ENCODE results near the gene UGT1A5. TPM values are rescaled to one million over a fixed set of nuclear protein-coding genes. Genes with fewer than 3 reads are reported as not detected.

UGT1A5 gene
- total RNA-seq, 4 donors from 2014 or later, result 7.2 to 24.2 (median 15.0) TPM; not detected in 1

- H3K4me1 ChIP-seq, result no peaks in the 10 kb centered on the region
- no peak for DNase-seq
- no peaks in the 10 kb centered on the region for H3K9me3 ChIP-seq
- H3K27me3 ChIP-seq, result no peaks in the 10 kb centered on the region
- no peak overlapping the region for H3K4me3 ChIP-seq
- TF ChIP-seq POLR2A (IDR thresholded peaks at IDR 0.05) (no peak), CTCF (IDR thresholded peaks at IDR 0.05) (no peak)
- H3K27ac ChIP-seq, result no peak overlapping the region
- no peaks in the 10 kb centered on the region for H3K36me3 ChIP-seq
Measured at GRCh38 chr2:233779722-233780121, 67.0 kb downstream of the UGT1A5 start.

- H3K27me3 ChIP-seq, result no peaks in the 10 kb centered on the region
- no peak overlapping the region for H3K4me3 ChIP-seq
- H3K36me3 ChIP-seq, result no peaks in the 10 kb centered on the region
- no peak overlapping the region for H3K27ac ChIP-seq
- no peaks in the 10 kb centered on the region for H3K9me3 ChIP-seq
- DNase-seq, result no peak
- no peaks in the 10 kb centered on the region for H3K4me1 ChIP-seq
- TF ChIP-seq CTCF (IDR thresholded peaks at IDR 0.05), result no peak
- no peak for TF ChIP-seq POLR2A (IDR thresholded peaks at IDR 0.05)
Measured at GRCh38 chr2:233780771-233781170, 68.1 kb downstream of the UGT1A5 start.

- H3K4me3 ChIP-seq, result no peak overlapping the region
- H3K27ac ChIP-seq, result no peak overlapping the region
- no peaks in the 10 kb centered on the region for H3K27me3 ChIP-seq
- no peaks in the 10 kb centered on the region for H3K9me3 ChIP-seq
- H3K36me3 ChIP-seq, result no peaks in the 10 kb centered on the region
- TF ChIP-seq POLR2A (IDR thresholded peaks at IDR 0.05) (no peak), CTCF (IDR thresholded peaks at IDR 0.05) (no peak)
- no peak for DNase-seq
- H3K4me1 ChIP-seq, result no peaks in the 10 kb centered on the region
Measured at GRCh38 chr2:233789554-233789953, 76.8 kb downstream of the UGT1A5 start.

- no peak for DNase-seq
- no peaks in the 10 kb centered on the region for H3K36me3 ChIP-seq
- no peaks in the 10 kb centered on the region for H3K9me3 ChIP-seq
- H3K4me1 ChIP-seq, result no peaks in the 10 kb centered on the region
- H3K4me3 ChIP-seq, result no peak overlapping the region
- TF ChIP-seq POLR2A (IDR thresholded peaks at IDR 0.05), result no peak
- no peak overlapping the region for H3K27ac ChIP-seq
- no peaks in the 10 kb centered on the region for H3K27me3 ChIP-seq
Measured at GRCh38 chr2:233791151-233791882, 78.6 kb downstream of the UGT1A5 start.

- Histone ChIP-seq H3K36me3 (no peaks in the 10 kb centered on the region), H3K9me3 (no peaks in the 10 kb centered on the region), H3K27me3 (no peaks in the 10 kb centered on the region), H3K4me3 (no peak overlapping the region), H3K27ac (no peak overlapping the region), H3K4me1 (no peaks in the 10 kb centered on the region)
- TF ChIP-seq CTCF (IDR thresholded peaks at IDR 0.05) (no peak), POLR2A (IDR thresholded peaks at IDR 0.05) (no peak)
- no peak for DNase-seq
Measured at GRCh38 chr2:233791883-233792329, 79.2 kb downstream of the UGT1A5 start.

GRCh38 chr2:233792720-233793119 is 80.0 kb downstream of the UGT1A5 start:
- no peak for DNase-seq
- Histone ChIP-seq H3K4me3 (no peak overlapping the region), H3K4me1 (no peaks in the 10 kb centered on the region), H3K36me3 (no peaks in the 10 kb centered on the region), H3K9me3 (no peaks in the 10 kb centered on the region), H3K27ac (no peak overlapping the region), H3K27me3 (no peaks in the 10 kb centered on the region)
- TF ChIP-seq CTCF (IDR thresholded peaks at IDR 0.05) (no peak), POLR2A (IDR thresholded peaks at IDR 0.05) (no peak)
